ENCODE measurements around the gene ASCC2.

GRCh38 chr22:29817724-29818123, 20.4 kb downstream of the ASCC2 start:
- no peak for TF ChIP-seq CTCF (IDR thresholded peaks at IDR 0.05; ENCODE audit: extremely low read depth in 1 of 2, insufficient read depth in 1 of 2, low read depth in 1 of 2, low read length in 2 of 2)
- TF ChIP-seq POLR2A (IDR thresholded peaks at IDR 0.05; ENCODE audit: low read depth, low read length), result no peak
- TF ChIP-seq MAX (IDR thresholded peaks at IDR 0.05; ENCODE audit: insufficient read depth, insufficient read length), result no peak
- no peak for TF ChIP-seq EZH2 (IDR thresholded peaks at IDR 0.05; ENCODE audit: borderline replicate concordance, low read depth, low read length, severe bottlenecking)
- no peak for TF ChIP-seq POLR2AphosphoS5 (IDR thresholded peaks at IDR 0.05; ENCODE audit: insufficient read depth, low read depth, low read length)
- TF ChIP-seq GATA2 (IDR thresholded peaks at IDR 0.05; ENCODE audit: insufficient read depth, insufficient read length, low read depth, low read length), result no peak

All from endothelial cell of umbilical vein (primary cell).